ENCODE data around the gene TMEM219. TPM values are rescaled to one million over a fixed set of nuclear protein-coding genes. Genes with fewer than 3 reads are reported as not detected.

The TMEM219 gene
- total RNA-seq, 4 donors from 2014 or later: 48.1 to 120 (median 60.2) TPM

DNA sequence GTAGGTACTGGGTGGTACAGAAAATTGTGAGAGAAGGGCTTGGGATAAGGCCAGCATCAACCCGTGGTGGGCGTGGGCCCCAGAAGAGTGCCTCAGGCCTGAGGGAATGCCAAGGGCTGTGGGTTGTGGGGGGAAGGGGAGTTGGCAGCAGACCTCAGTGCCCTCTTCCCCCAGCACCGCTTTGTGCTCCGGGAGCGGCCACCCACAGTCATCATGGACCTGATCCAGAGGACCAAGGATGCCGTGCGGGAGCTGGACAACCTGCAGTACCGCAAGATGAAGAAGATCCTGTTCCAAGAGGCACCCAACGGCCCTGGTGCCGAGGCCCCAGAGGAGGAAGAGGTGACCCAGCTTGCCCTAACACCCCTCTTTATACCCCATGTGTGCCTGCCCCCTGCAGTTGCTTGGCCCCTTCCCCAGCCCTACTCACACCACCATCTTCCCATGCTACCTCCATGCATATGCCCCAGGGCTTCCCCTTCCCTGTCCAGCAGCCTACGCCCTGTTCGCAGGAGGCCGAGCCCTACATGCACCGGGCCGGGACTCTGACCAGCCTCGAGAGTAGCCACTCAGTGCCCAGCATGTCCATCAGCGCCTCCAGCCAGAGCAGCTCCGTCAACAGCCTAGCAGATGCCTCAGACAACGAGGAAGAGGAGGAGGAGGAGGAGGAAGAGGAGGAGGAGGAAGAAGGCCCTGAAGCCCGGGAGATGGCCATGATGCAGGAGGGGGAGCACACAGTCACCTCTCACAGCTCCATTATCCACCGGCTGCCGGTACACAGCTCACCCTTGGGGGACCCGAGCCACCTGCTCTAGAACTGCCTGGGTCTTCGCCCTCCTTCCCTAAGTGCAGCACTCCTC, 20.9 kb downstream of the TMEM219 start:
- ATAC-seq: no peak
- in situ Hi-C loops (cut with MboI; ENCODE audit: low sequenced_read_pairs in 4 of 4) (no loop called here), intact Hi-C loops (cut with DNase I; ENCODE audit: low total_unique reads) (no loop called here)

GRCh38 chr16:29983420-29984136, 21.7 kb downstream of the TMEM219 start:
- no peak for DNase-seq
- Histone ChIP-seq H3K4me3 (no peak overlapping the region), H3K4me1 (peaks cover 0 to 3% of the 10 kb centered on the region in 2 donors), H3K36me3 (peaks cover 0 to 100% of the 10 kb centered on the region in 2 donors), H3K27me3 (no peaks in the 10 kb centered on the region), H3K9me3 (no peaks in the 10 kb centered on the region), H3K27ac (no peak overlapping the region)
- intact Hi-C loops (cut with DNase I; ENCODE audit: low total_unique reads) (no loop called here), in situ Hi-C loops (cut with MboI; ENCODE audit: low sequenced_read_pairs in 4 of 4) (no loop called here)
- no peak for ATAC-seq
- TF ChIP-seq CTCF (IDR thresholded peaks at IDR 0.05 in 4 of 5, conservative IDR thresholded peaks at IDR 0.05 in 1 of 5): no peak
- no peak for TF ChIP-seq POLR2A (IDR thresholded peaks at IDR 0.05)

More for the DNA sequence above, 20.9 kb downstream of the TMEM219 start:
- Histone ChIP-seq H3K36me3 (peaks cover 0 to 99% of the 10 kb centered on the region in 2 donors), H3K4me3 (no peak overlapping the region), H3K9me3 (no peaks in the 10 kb centered on the region), H3K27me3 (no peaks in the 10 kb centered on the region), H3K27ac (no peak overlapping the region), H3K4me1 (peaks cover 0 to 3% of the 10 kb centered on the region in 2 donors)
- no peak for TF ChIP-seq CTCF (IDR thresholded peaks at IDR 0.05 in 4 of 5, conservative IDR thresholded peaks at IDR 0.05 in 1 of 5)
- no peak for TF ChIP-seq POLR2A (IDR thresholded peaks at IDR 0.05)
- no peak for DNase-seq

- intact Hi-C loops (cut with DNase I; ENCODE audit: low total_unique reads): no loop called here
- DNase-seq (no peak), ATAC-seq (no peak)
- in situ Hi-C loops (cut with MboI; ENCODE audit: low sequenced_read_pairs in 4 of 4): no loop called here
- no peaks in the 10 kb centered on the region for H3K27me3 ChIP-seq
- TF ChIP-seq CTCF (IDR thresholded peaks at IDR 0.05 in 4 of 5, conservative IDR thresholded peaks at IDR 0.05 in 1 of 5) (no peak), POLR2A (IDR thresholded peaks at IDR 0.05) (no peak)
- H3K36me3 ChIP-seq: peaks cover 0 to 100% of the 10 kb centered on the region in 2 donors
- no peak overlapping the region for H3K4me3 ChIP-seq
- no peaks in the 10 kb centered on the region for H3K9me3 ChIP-seq
- H3K27ac ChIP-seq: peak overlapping the region in 3 of 4 donors; percentile 15 to 37 (median 18)
- H3K4me1 ChIP-seq: peaks cover 0 to 3% of the 10 kb centered on the region in 2 donors
Measured at GRCh38 chr16:29984137-29984763, 22.4 kb downstream of the TMEM219 start.

DNA sequence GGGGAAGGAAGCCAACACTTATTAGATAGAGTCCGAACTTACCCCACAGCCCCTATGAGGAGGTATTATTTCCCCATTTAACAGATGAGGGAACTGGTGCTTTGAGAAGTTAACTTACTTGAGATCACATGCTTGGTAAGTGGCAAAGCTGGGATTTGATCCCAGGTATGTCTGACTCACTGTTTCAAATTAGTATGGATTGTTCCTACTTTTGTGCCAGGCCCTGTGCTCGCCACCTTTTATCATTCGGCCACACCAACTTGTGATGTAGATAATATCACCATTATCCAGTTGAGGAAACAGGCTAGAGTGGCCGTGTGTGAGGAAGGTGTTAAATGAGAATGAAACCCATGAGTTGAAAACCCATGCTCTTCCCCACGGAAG, 22.9 kb downstream of the TMEM219 start:
- no peak overlapping the region for H3K4me3 ChIP-seq
- no peak for ATAC-seq
- H3K27me3 ChIP-seq: no peaks in the 10 kb centered on the region
- in situ Hi-C loops (cut with MboI; ENCODE audit: low sequenced_read_pairs in 4 of 4) (no loop called here), intact Hi-C loops (cut with DNase I; ENCODE audit: low total_unique reads) (no loop called here)
- TF ChIP-seq CTCF (IDR thresholded peaks at IDR 0.05 in 4 of 5, conservative IDR thresholded peaks at IDR 0.05 in 1 of 5): no peak
- TF ChIP-seq POLR2A (IDR thresholded peaks at IDR 0.05): no peak
- peak overlapping the region in 2 of 4 donors; percentile 33 to 37 for H3K27ac ChIP-seq
- no peak for DNase-seq
- H3K36me3 ChIP-seq: peaks cover 0 to 100% of the 10 kb centered on the region in 2 donors
- peaks cover 0 to 3% of the 10 kb centered on the region in 2 donors for H3K4me1 ChIP-seq
- H3K9me3 ChIP-seq: no peaks in the 10 kb centered on the region
